C4-2B (cell line): ENCODE measurements around the gene USP44.

Experiments used
- H3K27ac ChIP-seq: fragments of 450-650 bp; 2 replicates; pipeline ENCODE4 v1.5.1; 2017
- ZFX ChIP-seq: fragments of 450-650 bp; IDR thresholded peaks from 2 replicates; pipeline ENCODE4 v1.6.1; 2017
- TF ChIP-seq, protein P1 (sequence below): fragments of 450-650 bp; conservative IDR thresholded peaks from 2 replicates; pipeline ENCODE4 v1.5.1; 2017; ENCODE audit warnings: mild to moderate bottlenecking

The USP44 gene

GRCh38 chr12:95548056-95548538, 3.2 kb downstream of the USP44 start:
- no peak overlapping the region for H3K27ac ChIP-seq

DNA sequence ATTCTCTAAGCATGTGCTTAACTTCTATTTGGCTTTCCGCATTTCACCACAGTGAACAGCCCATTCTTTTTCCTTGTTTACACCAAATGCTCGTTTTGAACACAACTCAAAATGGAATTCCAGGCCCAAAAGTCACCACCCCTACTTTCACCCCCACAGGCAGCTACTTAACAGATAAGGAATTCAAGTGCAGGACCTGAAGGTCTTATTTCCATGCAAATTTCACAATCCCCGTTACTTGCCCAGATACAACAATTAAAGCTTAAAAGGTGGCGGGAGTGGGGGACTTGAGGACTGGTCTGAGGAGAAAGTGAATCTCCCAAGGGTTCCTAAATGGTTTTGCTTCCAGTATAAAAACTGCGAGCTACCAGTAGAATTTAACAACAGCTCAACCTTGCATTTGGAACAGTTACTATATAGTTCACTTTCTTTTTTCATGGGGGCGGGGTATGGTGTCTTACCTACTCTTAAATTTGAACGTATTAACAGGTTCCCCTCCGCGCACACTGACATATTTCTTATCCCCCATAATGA, 3.7 kb downstream of the USP44 start:
- TF ChIP-seq, protein P1, sequence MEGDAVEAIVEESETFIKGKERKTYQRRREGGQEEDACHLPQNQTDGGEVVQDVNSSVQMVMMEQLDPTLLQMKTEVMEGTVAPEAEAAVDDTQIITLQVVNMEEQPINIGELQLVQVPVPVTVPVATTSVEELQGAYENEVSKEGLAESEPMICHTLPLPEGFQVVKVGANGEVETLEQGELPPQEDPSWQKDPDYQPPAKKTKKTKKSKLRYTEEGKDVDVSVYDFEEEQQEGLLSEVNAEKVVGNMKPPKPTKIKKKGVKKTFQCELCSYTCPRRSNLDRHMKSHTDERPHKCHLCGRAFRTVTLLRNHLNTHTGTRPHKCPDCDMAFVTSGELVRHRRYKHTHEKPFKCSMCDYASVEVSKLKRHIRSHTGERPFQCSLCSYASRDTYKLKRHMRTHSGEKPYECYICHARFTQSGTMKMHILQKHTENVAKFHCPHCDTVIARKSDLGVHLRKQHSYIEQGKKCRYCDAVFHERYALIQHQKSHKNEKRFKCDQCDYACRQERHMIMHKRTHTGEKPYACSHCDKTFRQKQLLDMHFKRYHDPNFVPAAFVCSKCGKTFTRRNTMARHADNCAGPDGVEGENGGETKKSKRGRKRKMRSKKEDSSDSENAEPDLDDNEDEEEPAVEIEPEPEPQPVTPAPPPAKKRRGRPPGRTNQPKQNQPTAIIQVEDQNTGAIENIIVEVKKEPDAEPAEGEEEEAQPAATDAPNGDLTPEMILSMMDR = no peak
- no peak for TF ChIP-seq ZFX
- H3K27ac ChIP-seq = no peak overlapping the region

More at GRCh38 chr12:95548056-95548538, 3.2 kb downstream of the USP44 start:
- TF ChIP-seq, protein P1 = no peak
- TF ChIP-seq ZFX = no peak

GRCh38 chr12:95546491-95546813, 4.8 kb downstream of the USP44 start:
- no peak overlapping the region for H3K27ac ChIP-seq
- no peak for TF ChIP-seq ZFX
- TF ChIP-seq, protein P1 = no peak

DNA sequence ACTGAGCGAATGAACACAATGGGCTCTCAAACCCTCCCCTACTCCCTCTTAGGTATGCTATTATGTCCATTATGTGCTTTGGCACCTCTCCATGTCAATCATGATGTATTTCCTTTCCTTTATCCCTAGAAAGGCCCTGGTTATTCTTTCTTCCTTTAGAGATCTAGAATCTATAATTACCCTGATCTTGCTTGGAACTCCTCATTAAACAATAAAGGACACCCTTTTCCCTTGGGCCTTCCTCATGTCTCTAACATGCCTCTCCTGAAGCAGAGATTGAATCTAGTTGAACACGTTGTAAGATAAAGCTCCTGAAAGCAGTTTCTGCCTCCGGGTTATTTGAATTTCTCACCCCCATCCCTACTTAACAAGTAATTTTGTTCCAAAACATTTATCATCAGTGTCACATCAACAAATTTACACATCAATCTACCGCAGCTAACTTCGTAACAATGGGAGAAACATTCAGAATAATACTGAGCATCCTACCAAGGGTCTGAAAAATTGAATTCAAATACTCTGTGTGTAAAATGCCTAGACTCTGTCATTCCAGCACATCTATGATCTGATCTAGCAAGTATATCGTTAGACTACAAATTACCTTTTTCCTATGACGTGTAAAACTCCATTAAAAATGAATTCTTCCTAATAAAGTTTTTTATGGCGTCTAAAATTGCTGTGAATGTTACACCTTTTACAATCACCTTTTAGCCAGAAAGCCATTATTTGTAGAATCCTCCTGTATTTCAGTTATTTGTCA, 5.4 kb downstream of the USP44 start:
- no peak overlapping the region for H3K27ac ChIP-seq
- no peak for TF ChIP-seq ZFX
- TF ChIP-seq, protein P1 = no peak

DNA sequence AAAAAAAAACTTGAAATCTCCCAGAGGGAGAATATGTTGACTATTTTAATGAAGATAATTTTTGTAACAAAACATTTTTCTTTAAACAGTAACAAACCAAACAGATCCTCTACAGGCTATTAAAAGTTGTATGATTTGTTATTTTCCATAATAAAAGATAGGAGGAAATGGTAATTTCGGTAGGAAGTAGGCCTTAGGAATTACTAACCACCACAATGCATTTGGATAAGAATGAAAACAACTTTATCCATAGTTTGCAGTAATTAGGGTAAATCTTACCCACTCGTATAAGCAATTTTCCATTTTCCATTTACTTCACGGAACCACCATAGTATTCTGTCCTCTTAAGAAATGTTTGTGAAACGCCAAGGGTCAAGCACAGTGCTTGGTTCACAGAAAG, 6.0 kb downstream of the USP44 start:
- H3K27ac ChIP-seq = no peak overlapping the region
- no peak for TF ChIP-seq ZFX
- TF ChIP-seq, protein P1 = no peak

DNA sequence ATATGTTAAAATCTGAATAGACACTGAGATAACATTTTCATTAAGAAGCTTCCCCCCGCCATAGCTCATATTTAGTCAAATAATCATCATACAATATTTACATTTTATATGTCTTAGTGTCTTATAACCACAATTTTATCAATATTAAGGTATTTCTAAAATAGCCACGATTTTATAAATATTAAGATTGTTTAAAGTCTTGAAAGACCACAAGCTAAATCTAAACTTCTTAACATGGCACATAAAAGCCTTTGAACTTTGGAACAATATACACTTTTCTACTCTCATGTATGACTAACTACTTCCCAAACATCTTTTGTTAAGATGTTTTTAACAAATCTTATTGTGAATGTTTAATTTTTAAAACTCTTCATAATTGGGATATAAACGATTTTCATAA, 6.5 kb downstream of the USP44 start:
- H3K27ac ChIP-seq = no peak overlapping the region
- TF ChIP-seq, protein P1 = no peak
- no peak for TF ChIP-seq ZFX

DNA sequence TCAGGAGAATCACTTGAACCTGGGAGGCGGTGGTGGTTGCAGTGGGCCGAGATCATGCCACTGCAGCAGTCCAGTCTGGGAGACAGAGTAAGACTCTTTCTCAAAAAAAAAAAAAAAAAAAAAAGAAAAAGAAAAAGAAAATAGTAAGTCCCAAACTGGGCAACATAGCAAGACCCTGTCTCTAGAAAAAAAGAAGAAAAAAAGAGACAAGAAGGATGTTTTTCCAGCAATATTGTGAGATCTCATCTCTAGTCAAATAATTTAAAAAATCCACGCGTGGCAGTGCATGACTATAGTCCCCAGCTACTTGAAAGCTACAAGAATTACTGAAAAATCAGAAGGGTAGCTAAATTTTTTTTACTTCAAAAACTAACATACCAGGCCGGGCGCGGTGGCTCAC, 8.0 kb downstream of the USP44 start:
- H3K27ac ChIP-seq = no peak overlapping the region
- TF ChIP-seq ZFX = no peak
- TF ChIP-seq, protein P1 = no peak
